Measurements from ENCODE around the gene IFT57.
A peak's percentile ranks its signal among the peaks of the same experiment; 100 is the strongest.

Gene IFT57

GRCh38 chr3:108123326-108123725 lies 98.9 kb downstream of the IFT57 start:
- DNase-seq: no peak

GRCh38 chr3:108122276-108122675 lies 99.9 kb downstream of the IFT57 start:
- no peak for DNase-seq

- no peak for DNase-seq
Observed at GRCh38 chr3:108119398-108120104, 102.7 kb downstream of the IFT57 start.

GRCh38 chr3:108118038-108118768 lies 104.0 kb downstream of the IFT57 start:
- DNase-seq: peak; percentile 35

GRCh38 chr3:108117241-108117775 lies 104.9 kb downstream of the IFT57 start:
- no peak for DNase-seq

GRCh38 chr3:108114423-108115065 lies 107.7 kb downstream of the IFT57 start:
- no peak for DNase-seq

- DNase-seq: no peak
Observed at GRCh38 chr3:108113975-108114374, 108.2 kb downstream of the IFT57 start.

GRCh38 chr3:108110934-108111333 lies 111.3 kb downstream of the IFT57 start:
- no peak for DNase-seq
